ENCODE data around the gene ZNF814. TPM values are rescaled to one million over a fixed set of nuclear protein-coding genes. Genes with fewer than 3 reads are reported as not detected.
A peak's percentile ranks its signal among the peaks of the same experiment; 100 is the strongest.
"Not testable (repeated sequence)": the region's sequence is repeated elsewhere in the genome, so short reads cannot be mapped to it uniquely, and the experiment has no call there.

The ZNF814 gene
- total RNA-seq, 1 experiment from 2014 or later = 8.7 TPM

- Mint-ChIP-seq H3K4me3 (ENCODE audit: low read depth, unreplicated experiment) (peak overlapping the region; percentile 90), H3K27me3 (ENCODE audit: unreplicated experiment) (no peaks in the 10 kb centered on the region), H3K4me1 (ENCODE audit: low read depth, unreplicated experiment) (peaks cover 51% of the 10 kb centered on the region), H3K27ac (ENCODE audit: unreplicated experiment) (peak overlapping the region; percentile 98), H3K36me3 (ENCODE audit: insufficient read depth, unreplicated experiment) (peaks cover 65% of the 10 kb centered on the region), H3K9me3 (ENCODE audit: low read depth, unreplicated experiment) (no peaks in the 10 kb centered on the region)
- no TSS peak for BruUV-seq (replicated peaks)
- TF ChIP-seq, protein P1, sequence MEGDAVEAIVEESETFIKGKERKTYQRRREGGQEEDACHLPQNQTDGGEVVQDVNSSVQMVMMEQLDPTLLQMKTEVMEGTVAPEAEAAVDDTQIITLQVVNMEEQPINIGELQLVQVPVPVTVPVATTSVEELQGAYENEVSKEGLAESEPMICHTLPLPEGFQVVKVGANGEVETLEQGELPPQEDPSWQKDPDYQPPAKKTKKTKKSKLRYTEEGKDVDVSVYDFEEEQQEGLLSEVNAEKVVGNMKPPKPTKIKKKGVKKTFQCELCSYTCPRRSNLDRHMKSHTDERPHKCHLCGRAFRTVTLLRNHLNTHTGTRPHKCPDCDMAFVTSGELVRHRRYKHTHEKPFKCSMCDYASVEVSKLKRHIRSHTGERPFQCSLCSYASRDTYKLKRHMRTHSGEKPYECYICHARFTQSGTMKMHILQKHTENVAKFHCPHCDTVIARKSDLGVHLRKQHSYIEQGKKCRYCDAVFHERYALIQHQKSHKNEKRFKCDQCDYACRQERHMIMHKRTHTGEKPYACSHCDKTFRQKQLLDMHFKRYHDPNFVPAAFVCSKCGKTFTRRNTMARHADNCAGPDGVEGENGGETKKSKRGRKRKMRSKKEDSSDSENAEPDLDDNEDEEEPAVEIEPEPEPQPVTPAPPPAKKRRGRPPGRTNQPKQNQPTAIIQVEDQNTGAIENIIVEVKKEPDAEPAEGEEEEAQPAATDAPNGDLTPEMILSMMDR (IDR thresholded peaks at IDR 0.05; ENCODE audit: unreplicated experiment) = no peak
- DNase-seq = no peak
- intact Hi-C loops (cut with micrococcal nuclease; ENCODE audit: unreplicated experiment) = loop anchor here (10.0 kb wide), 1 partner anchor 132 kb away; the partner anchor contains the start of gene ZNF551
- CTCF ChIA-PET = interaction anchor here (0.6 kb wide), 1 partner anchor 134 kb away, joined by 6 read pairs; no protein-coding TSS in a partner anchor
Measured at GRCh38 chr19:57816652-57817051, 72.2 kb downstream of the ZNF814 start.

- no peaks in the 10 kb centered on the region for H3K9me3 Mint-ChIP-seq (ENCODE audit: low read depth, unreplicated experiment)
- intact Hi-C loops (cut with micrococcal nuclease; ENCODE audit: unreplicated experiment) = loop anchor here (2.0 to 10.0 kb wide), 2 partner anchors 131 to 339 kb away; partner anchors contain the start of gene ZNF551
- peak; percentile 64 for DNase-seq
- CTCF ChIA-PET = interaction anchor here (0.6 to 1.2 kb wide), 4 partner anchors 35 to 152 kb away, joined by 3 to 6 read pairs (median 3); partner anchors contain the start of genes ZNF417, ZNF551 and ZNF587
- H3K27me3 Mint-ChIP-seq (ENCODE audit: unreplicated experiment) = no peaks in the 10 kb centered on the region
- TF ChIP-seq, protein P1 (IDR thresholded peaks at IDR 0.05; ENCODE audit: unreplicated experiment) = no peak
- peaks cover 68% of the 10 kb centered on the region for H3K36me3 Mint-ChIP-seq (ENCODE audit: insufficient read depth, unreplicated experiment)
- H3K4me3 Mint-ChIP-seq (ENCODE audit: low read depth, unreplicated experiment) = peak overlapping the region; percentile 90
- no TSS peak for BruUV-seq (replicated peaks)
- H3K4me1 Mint-ChIP-seq (ENCODE audit: low read depth, unreplicated experiment) = peaks cover 46% of the 10 kb centered on the region
- peak overlapping the region; percentile 98 for H3K27ac Mint-ChIP-seq (ENCODE audit: unreplicated experiment)
Measured at GRCh38 chr19:57815247-57816075, 73.4 kb downstream of the ZNF814 start.

GRCh38 chr19:57814505-57815246 is 74.2 kb downstream of the ZNF814 start, which contains the start of gene ZNF552:
TSS of gene ZNF552 (minus strand) at chr19:57814913. CDS start at chr19:57814743, 170 bp downstream.
- BruUV-seq (replicated peaks) = no TSS peak
- Mint-ChIP-seq H3K27me3 (ENCODE audit: unreplicated experiment) (no peaks in the 10 kb centered on the region), H3K4me3 (ENCODE audit: low read depth, unreplicated experiment) (peak within 1 kb of the TSS; percentile 90), H3K9me3 (ENCODE audit: low read depth, unreplicated experiment) (no peaks in the 10 kb centered on the region), H3K27ac (ENCODE audit: unreplicated experiment) (peak within 1 kb of the TSS; percentile 98), H3K4me1 (ENCODE audit: low read depth, unreplicated experiment) (peaks cover 50% of the 10 kb centered on the region), H3K36me3 (ENCODE audit: insufficient read depth, unreplicated experiment) (peaks cover 68% of the 10 kb centered on the region)
- peak; percentile 86 for DNase-seq
- TF ChIP-seq, protein P1 (IDR thresholded peaks at IDR 0.05; ENCODE audit: unreplicated experiment) = no peak
- intact Hi-C loops (cut with micrococcal nuclease; ENCODE audit: unreplicated experiment) = loop anchor here (2.0 to 10.0 kb wide), 3 partner anchors 38 to 340 kb away; partner anchors contain the start of gene ZNF551
- CTCF ChIA-PET = interaction anchor here (0.6 to 1.2 kb wide), 4 partner anchors 35 to 151 kb away, joined by 3 to 6 read pairs (median 3); partner anchors contain the start of genes ZNF417, ZNF551 and ZNF587

DNA sequence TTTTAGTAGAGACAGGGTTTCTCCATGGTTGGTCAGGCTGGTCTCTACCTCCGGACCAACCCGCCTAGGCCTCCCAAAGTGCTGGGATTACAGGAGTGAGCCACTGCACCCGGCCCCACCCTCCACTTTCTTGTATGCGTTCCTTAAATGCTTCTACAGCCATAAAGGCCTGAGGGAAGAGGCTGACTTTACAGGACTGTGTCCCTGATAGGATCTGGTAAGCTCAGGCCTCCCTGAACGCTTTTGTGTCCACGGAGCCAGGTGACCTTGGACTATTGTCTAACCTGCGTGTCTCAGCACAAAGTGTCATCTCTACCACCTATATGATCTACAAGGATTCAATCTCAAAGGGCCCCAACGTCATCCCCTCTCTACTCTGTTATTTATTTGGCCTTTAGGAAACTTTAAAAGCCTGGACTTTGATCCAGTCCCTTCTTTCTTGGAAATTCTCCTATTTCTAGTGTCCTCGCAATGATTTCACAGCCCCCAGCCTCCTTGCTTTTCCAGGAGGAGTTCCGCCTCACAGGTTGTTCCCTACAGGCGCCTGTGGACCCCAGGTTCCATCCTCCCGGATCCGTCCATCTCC is 74.8 kb downstream of the ZNF814 start:
- CTCF ChIA-PET = interaction anchor here (0.6 kb wide), 1 partner anchor 394 kb away, joined by 3 read pairs; no protein-coding TSS in a partner anchor
- intact Hi-C loops (cut with micrococcal nuclease; ENCODE audit: unreplicated experiment) = loop anchor here (2.0 to 10.0 kb wide), 3 partner anchors 38 to 341 kb away; partner anchors contain the start of gene ZNF551
- Mint-ChIP-seq H3K36me3 (ENCODE audit: insufficient read depth, unreplicated experiment) (peaks cover 68% of the 10 kb centered on the region), H3K4me3 (ENCODE audit: low read depth, unreplicated experiment) (peak overlapping the region; percentile 90), H3K27ac (ENCODE audit: unreplicated experiment) (peak overlapping the region; percentile 98), H3K9me3 (ENCODE audit: low read depth, unreplicated experiment) (no peaks in the 10 kb centered on the region), H3K4me1 (ENCODE audit: low read depth, unreplicated experiment) (peaks cover 54% of the 10 kb centered on the region), H3K27me3 (ENCODE audit: unreplicated experiment) (no peaks in the 10 kb centered on the region)
- TF ChIP-seq, protein P1 (IDR thresholded peaks at IDR 0.05; ENCODE audit: unreplicated experiment) = no peak
- TSS peak; percentile 23 for BruUV-seq (replicated peaks)
- DNase-seq = no peak

DNA sequence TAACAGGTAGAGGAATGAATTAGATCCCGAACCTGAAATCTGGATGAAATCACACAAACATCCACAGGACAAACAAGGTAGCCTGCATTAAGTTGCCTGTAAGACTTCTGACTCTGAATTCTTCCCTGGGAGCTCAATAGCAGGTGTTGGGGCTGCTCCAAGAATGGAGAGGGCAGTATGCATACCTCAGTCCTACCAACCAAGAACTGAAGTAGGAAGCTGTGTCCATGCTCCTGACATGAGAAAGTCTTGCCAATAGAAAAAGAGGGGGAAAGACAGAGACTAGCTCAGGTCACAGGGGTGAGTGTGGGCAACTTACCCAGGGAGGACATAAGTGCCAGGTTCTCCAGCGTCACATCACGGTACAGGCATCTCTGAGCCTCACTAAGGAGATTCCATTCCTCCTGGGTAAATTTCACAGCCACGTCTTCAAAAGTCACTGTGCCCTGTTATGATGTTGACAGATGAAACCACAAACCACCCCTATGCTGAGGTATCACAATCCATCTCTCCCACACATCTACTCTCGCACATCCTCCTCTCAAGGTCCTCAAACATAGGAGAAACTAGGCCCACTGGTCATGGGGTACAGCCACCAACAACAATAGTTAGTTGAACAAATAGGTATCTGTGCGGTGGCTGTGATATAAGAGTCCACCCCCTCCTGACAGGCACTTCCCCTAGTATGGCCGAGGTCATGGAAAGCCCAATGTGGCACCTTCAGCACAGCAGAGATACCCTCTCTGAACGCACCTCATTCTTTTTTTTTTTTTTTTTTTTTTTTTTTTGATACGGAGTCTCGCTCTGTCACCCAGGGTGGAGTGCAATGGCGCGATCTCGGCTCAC is 75.6 kb downstream of the ZNF814 start:
- H3K27me3 Mint-ChIP-seq (ENCODE audit: unreplicated experiment); BruUV-seq (replicated peaks); H3K9me3 Mint-ChIP-seq (ENCODE audit: low read depth, unreplicated experiment); DNase-seq: not testable (repeated sequence)
- CTCF ChIA-PET = interaction anchor here (0.5 to 0.6 kb wide), 2 partner anchors 9 to 395 kb away, joined by 3 to 4 read pairs; no protein-coding TSS in a partner anchor
- Mint-ChIP-seq H3K27ac (ENCODE audit: unreplicated experiment) (peak overlapping the region; percentile 49), H3K36me3 (ENCODE audit: insufficient read depth, unreplicated experiment) (peaks cover 73% of the 10 kb centered on the region), H3K4me3 (ENCODE audit: low read depth, unreplicated experiment) (peak overlapping the region; percentile 90), H3K4me1 (ENCODE audit: low read depth, unreplicated experiment) (peaks cover 54% of the 10 kb centered on the region)
- intact Hi-C loops (cut with micrococcal nuclease; ENCODE audit: unreplicated experiment) = loop anchor here (5.0 to 10.0 kb wide), 2 partner anchors 39 to 128 kb away; partner anchors contain the start of gene ZNF551
